HG02571 (cell line): ENCODE measurements around the gene CD101.
A peak's percentile ranks its signal among the peaks of the same experiment; 100 is the strongest.

Experiments
- ATAC-seq: cut with Tn5 transposase; IDR thresholded peaks from one replicate; pipeline ENCODE4 v1.9.1; 2021; ENCODE audit warnings: mild to moderate bottlenecking, moderate library complexity; ENCODE audit not compliant: unreplicated experiment

CD101 gene

DNA sequence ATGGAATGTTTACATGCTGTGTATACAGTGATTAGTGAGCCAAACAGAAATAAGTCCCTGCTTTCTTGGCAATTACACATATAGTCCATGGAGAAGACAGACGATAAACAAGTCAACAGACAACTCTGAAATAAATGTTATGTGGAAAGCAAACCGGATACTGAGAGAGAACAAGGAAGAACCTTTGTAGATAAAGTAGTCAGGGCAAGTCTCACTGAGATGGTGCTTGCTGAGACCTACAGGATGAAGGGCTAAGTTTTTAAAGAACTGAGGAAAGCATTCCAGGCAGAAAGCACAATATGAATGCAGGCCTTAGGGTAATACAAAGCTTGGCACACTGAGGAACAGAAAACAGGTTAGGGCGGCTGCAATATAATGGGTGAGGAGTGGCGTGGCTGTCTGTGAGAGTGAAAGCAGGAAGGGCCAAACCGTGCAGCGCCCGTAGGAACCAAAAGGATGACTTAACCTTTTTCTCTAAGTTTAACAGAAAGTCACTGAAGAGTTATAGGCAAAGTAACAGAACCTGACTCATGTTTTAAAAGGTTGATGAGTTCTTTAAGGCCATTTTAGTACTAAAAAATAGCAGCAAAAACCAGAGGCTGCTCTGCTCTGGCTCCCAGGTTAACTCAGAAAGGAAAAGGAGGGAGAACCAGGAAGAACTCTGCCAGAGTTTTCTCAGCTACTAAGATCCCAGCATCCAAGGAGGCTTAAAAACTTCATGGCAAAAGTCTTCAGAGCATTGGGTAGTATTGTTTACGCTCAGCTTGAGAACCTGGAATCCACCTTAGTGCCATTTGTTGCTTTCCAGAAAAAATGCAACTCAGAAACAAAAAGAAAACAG is 49.9 kb downstream of the CD101 start:
- peak; percentile 71 for ATAC-seq

- no peak for ATAC-seq
Measured at GRCh38 chr1:117054068-117054467, 52.5 kb downstream of the CD101 start.

DNA sequence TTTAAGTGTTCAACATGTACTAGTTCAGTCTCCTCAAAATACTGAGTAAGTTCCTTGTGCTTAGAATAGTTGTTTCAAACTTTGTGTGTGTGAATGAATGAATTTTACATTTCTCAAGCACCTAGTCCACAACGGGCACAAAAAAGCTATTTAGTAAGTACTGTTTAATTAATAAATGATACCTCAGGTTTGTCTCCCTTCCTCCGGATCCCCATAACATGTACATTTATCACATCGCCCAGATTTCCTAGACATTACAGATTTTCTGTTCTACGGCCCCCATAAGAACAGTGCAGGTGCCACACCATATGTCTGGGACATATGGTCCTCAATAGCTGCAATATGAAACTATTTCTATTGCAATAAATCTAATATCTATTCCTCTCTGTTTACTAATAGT is 57.2 kb downstream of the CD101 start:
- ATAC-seq = no peak

DNA sequence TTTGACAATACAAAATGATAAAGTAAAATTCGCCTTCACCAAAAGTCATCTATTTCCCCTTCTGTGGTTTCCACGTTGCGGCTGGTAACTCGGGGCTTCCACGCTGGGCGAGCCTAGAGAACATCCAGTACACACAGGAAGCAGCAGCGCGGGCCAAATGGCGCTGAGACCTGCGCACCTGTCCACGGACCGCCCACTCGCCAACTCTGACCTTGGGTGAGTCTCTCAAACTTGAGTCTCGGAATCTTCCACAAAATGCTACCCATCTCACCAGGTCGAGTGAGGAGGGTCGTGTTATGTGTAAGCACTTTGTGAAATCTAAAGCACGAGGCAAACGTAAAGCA is 57.7 kb downstream of the CD101 start:
- ATAC-seq = peak; percentile 28

GRCh38 chr1:117059678-117060440 is 58.3 kb downstream of the CD101 start, which contains the start of gene TTF2:
Gene TTF2, plus strand, starts transcription at chr1:117060326. Its CDS starts 21 bp downstream, at chr1:117060347.
- ATAC-seq = peak; percentile 95

- ATAC-seq = peak; percentile 2
Measured at GRCh38 chr1:117060441-117061317, 59.1 kb downstream of the CD101 start.

DNA sequence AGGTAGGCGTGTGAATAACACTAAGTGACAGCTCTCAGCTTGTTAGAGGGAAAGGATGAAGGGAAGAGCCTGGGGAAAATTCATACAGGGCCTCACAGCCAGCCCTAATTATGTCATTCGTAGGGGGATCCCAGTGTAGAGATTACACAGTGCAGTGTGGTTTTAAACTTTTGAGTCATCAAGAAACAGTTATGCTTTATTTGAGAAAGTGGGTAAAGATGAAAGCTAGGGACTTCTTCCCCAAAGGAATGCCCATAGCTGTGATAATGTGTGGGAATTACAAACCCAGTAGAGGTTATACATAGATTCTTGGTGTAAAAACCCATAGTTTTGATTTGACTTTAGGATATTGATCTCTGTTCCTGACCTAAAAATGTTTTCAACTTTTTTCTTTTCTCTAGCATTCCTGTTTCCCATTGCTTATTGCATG is 60.4 kb downstream of the CD101 start:
- peak; percentile 29 for ATAC-seq

DNA sequence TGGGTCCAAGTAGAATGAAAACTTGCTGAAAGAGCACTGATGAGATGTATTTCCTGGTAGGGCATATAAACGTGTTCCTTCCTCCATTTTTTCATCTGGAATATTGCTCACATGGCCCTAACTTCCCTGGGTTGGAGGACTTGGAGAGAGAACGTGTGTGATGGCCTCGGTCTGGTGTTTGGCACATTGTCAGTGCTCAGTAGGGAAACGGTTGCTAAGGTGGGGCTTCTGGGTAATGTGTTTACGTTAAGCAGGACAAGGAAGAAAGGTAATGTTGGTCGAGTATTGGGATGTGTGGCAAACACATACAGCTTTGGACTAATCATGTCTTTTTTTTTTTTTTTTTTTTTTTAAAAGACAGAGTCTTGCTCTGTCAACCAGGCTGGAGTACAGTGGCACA is 64.8 kb downstream of the CD101 start:
- no peak for ATAC-seq

DNA sequence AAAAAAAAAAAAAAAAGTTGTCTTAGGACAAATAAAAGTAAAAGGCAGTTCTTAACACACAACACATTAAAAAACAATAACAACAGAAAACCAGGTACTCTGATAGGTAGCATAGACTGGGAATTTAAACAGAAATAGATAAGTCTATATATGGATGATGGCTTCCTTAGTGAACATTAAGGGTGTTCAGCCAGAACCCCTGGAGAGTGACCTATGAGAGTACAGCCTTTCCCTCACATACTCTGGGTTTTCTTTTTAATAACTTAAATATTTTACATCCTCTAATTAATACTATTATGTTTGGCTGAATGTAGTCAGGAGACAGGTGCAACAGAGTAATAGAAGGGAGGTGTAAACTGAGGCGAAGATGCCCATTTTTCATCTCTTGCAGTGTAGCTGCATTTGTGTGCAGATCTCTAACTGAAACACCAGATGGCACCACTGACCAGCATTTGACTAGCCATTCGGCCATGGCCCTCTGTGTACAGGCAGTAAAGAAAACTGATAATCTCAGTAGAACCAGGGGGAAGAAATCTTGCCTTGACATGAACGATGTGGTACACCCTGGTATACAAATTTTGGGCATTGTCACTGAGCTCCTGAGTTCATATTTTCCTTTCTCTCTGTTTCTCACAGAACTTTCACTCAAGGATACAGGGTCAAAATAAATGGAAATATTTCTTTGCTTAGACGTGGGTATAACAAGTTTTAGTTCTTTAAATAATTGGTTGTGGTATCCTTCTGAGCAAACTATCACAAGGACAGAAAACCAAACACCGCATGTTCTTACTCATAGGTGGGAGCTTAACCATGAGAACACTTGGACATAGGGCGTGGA is 66.2 kb downstream of the CD101 start:
- ATAC-seq = peak; percentile 64

DNA sequence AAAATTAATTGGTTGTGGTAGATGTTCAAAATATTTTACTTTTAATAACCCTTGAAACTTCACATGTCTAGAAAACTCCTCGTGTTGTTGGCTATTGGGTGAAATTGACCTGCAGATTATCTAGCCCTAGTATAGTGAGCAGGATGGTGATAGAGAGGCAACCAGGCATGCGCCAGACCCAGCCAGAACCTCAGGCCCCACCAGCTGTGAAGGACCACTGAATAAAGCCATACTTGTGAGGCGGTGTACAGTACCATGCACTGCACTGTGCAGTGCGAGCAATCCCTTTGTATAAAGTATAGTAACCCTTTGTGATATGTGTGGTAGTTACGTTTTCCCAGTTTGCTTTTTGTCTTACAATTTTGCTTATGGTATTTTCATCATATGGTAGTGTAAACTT is 67.0 kb downstream of the CD101 start:
- ATAC-seq = no peak

GRCh38 chr1:117069220-117069844 is 67.8 kb downstream of the CD101 start:
- no peak for ATAC-seq

DNA sequence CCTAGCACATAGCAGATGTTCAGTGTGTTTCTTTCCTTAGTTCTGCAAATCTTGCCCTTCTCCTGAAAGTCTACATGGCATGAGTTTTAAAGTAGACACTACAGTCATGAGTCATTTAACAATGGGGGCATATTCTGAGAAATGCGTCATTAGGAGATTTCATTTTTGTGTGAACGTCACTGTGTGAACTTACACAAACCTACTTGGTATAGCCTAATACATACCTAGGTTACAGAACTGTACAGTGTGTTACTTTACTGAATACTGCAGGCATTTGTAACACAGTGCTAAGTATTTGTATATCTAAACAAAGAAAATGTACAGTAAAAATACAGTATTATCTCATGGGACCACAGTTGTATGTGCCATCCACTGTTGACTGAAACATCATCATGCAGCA is 68.6 kb downstream of the CD101 start:
- ATAC-seq = no peak

DNA sequence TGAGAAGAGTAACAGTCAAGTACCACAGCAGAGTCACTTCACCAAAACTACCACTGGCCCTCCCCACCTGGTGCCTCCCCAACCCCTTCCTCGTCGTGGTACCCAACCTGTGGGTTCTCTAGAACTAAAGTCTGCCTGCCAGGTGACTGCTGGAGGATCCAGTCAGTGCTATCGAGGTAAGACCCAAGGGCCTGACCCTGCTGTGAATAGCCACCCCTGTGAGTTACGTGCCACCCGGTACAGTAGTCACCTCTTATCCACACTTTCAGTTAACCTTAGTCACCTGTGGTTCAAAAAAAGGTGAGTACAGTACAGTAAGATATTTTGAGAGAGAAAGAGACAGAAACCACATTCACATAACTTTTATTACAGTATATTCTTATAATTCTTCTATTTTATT is 75.1 kb downstream of the CD101 start:
- ATAC-seq = no peak

- no peak for ATAC-seq
Measured at GRCh38 chr1:117077267-117077666, 75.7 kb downstream of the CD101 start.

DNA sequence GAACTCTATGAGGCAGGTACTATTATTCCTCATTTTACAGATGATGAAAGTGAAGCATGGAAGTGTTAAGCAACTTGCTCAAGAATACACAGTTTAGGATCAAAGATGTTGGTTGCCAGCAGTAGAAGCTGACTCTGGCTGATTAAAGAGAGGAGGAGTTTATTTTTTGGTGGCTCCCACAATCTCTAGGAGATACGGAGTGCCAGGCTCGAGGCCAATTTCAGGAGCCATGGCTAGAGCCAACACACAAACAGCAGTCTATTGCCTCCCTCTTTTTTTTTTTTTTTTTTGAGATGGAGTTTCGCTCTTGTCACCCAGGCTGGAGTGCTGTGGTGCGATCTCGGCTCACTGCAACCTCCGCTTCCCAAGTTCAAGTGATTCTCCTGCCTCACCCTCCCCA is 78.2 kb downstream of the CD101 start:
- no peak for ATAC-seq

DNA sequence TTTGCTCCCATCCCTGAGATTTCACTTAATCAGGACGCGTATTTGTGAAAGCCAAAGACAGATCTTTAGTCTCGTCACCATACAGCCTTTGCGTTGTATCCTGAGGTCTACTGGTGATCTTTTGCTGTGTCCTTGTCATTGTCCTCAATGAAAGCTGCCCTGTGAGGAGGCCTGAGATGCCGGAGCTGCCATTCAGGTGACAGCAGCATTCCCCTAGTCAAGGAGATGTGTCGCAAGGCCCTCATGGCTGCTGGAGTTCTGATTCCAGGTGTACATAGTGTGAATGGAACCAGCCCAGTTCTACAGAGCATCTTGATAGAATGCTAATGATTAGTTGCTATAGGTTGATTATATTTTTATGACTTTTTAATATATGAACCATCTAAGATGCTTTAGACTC is 82.7 kb downstream of the CD101 start:
- no peak for ATAC-seq
